ENCODE results near the gene NPDC1.

Gene NPDC1

GRCh38 chr9:137056739-137057415, 10.9 kb upstream of the NPDC1 start:
- Mint-ChIP-seq H3K9me3 (no peaks in the 10 kb centered on the region), H3K36me3 (ENCODE audit: low read depth) (no peaks in the 10 kb centered on the region), H3K27ac (no peak overlapping the region), H3K4me3 (no peak overlapping the region), H3K27me3 (ENCODE audit: low read depth) (peaks cover 13% of the 10 kb centered on the region), H3K4me1 (ENCODE audit: low read depth) (no peaks in the 10 kb centered on the region)
- no peak for DNase-seq (ENCODE audit: low spot score)

GRCh38 chr9:137055385-137056364, 9.7 kb upstream of the NPDC1 start:
- no peak for DNase-seq (ENCODE audit: low spot score)
- no peaks in the 10 kb centered on the region for H3K9me3 Mint-ChIP-seq
- no peaks in the 10 kb centered on the region for H3K36me3 Mint-ChIP-seq (ENCODE audit: low read depth)
- H3K27me3 Mint-ChIP-seq (ENCODE audit: low read depth), result peaks cover 12% of the 10 kb centered on the region
- H3K4me1 Mint-ChIP-seq (ENCODE audit: low read depth), result no peaks in the 10 kb centered on the region
- no peak overlapping the region for H3K27ac Mint-ChIP-seq
- H3K4me3 Mint-ChIP-seq, result no peak overlapping the region

GRCh38 chr9:137054932-137055384, 9.0 kb upstream of the NPDC1 start:
- Mint-ChIP-seq H3K36me3 (ENCODE audit: low read depth) (no peaks in the 10 kb centered on the region), H3K27me3 (ENCODE audit: low read depth) (peaks cover 16% of the 10 kb centered on the region), H3K27ac (no peak overlapping the region), H3K9me3 (no peaks in the 10 kb centered on the region), H3K4me1 (ENCODE audit: low read depth) (no peaks in the 10 kb centered on the region), H3K4me3 (no peak overlapping the region)
- DNase-seq (ENCODE audit: low spot score), result no peak

GRCh38 chr9:137053944-137054931, 8.3 kb upstream of the NPDC1 start, which contains the start of gene ENTPD2:
TSS of gene ENTPD2 (minus strand) at chr9:137054061. CDS start at chr9:137053997, 64 bp downstream.
- Mint-ChIP-seq H3K9me3 (no peaks in the 10 kb centered on the region), H3K4me1 (ENCODE audit: low read depth) (no peaks in the 10 kb centered on the region), H3K27ac (no peak within 1 kb of the TSS), H3K36me3 (ENCODE audit: low read depth) (no peaks in the 10 kb centered on the region), H3K4me3 (no peak within 1 kb of the TSS), H3K27me3 (ENCODE audit: low read depth) (peaks cover 23% of the 10 kb centered on the region)
- peak; percentile 48 for DNase-seq (ENCODE audit: low spot score)

- no peak overlapping the region for H3K27ac Mint-ChIP-seq
- no peak for DNase-seq (ENCODE audit: low spot score)
- no peaks in the 10 kb centered on the region for H3K36me3 Mint-ChIP-seq (ENCODE audit: low read depth)
- H3K4me3 Mint-ChIP-seq, result no peak overlapping the region
- H3K4me1 Mint-ChIP-seq (ENCODE audit: low read depth), result no peaks in the 10 kb centered on the region
- H3K27me3 Mint-ChIP-seq (ENCODE audit: low read depth), result peaks cover 23% of the 10 kb centered on the region
- no peaks in the 10 kb centered on the region for H3K9me3 Mint-ChIP-seq
Measured at GRCh38 chr9:137052998-137053943, 7.3 kb upstream of the NPDC1 start.

- Mint-ChIP-seq H3K27me3 (ENCODE audit: low read depth) (peaks cover 32% of the 10 kb centered on the region), H3K27ac (no peak overlapping the region), H3K9me3 (no peaks in the 10 kb centered on the region), H3K4me1 (ENCODE audit: low read depth) (no peaks in the 10 kb centered on the region), H3K36me3 (ENCODE audit: low read depth) (no peaks in the 10 kb centered on the region), H3K4me3 (no peak overlapping the region)
- no peak for DNase-seq (ENCODE audit: low spot score)
Measured at GRCh38 chr9:137052293-137052692, 6.3 kb upstream of the NPDC1 start.

GRCh38 chr9:137051145-137051724, 5.3 kb upstream of the NPDC1 start:
- DNase-seq (ENCODE audit: low spot score), result no peak
- no peak overlapping the region for H3K4me3 Mint-ChIP-seq
- H3K4me1 Mint-ChIP-seq (ENCODE audit: low read depth), result no peaks in the 10 kb centered on the region
- H3K36me3 Mint-ChIP-seq (ENCODE audit: low read depth), result no peaks in the 10 kb centered on the region
- H3K27me3 Mint-ChIP-seq (ENCODE audit: low read depth), result peaks cover 40% of the 10 kb centered on the region
- H3K9me3 Mint-ChIP-seq, result no peaks in the 10 kb centered on the region
- H3K27ac Mint-ChIP-seq, result no peak overlapping the region

- no peak overlapping the region for H3K4me3 Mint-ChIP-seq
- H3K27ac Mint-ChIP-seq, result no peak overlapping the region
- DNase-seq (ENCODE audit: low spot score), result no peak
- peaks cover 40% of the 10 kb centered on the region for H3K27me3 Mint-ChIP-seq (ENCODE audit: low read depth)
- H3K9me3 Mint-ChIP-seq, result no peaks in the 10 kb centered on the region
- H3K36me3 Mint-ChIP-seq (ENCODE audit: low read depth), result no peaks in the 10 kb centered on the region
- no peaks in the 10 kb centered on the region for H3K4me1 Mint-ChIP-seq (ENCODE audit: low read depth)
Measured at GRCh38 chr9:137050570-137050969, 4.6 kb upstream of the NPDC1 start.

- Mint-ChIP-seq H3K4me1 (ENCODE audit: low read depth) (peaks cover 1% of the 10 kb centered on the region), H3K36me3 (ENCODE audit: low read depth) (no peaks in the 10 kb centered on the region), H3K27ac (no peak overlapping the region), H3K27me3 (ENCODE audit: low read depth) (peaks cover 46% of the 10 kb centered on the region), H3K9me3 (no peaks in the 10 kb centered on the region), H3K4me3 (no peak overlapping the region)
- DNase-seq (ENCODE audit: low spot score), result no peak
Measured at GRCh38 chr9:137049544-137050449, 3.8 kb upstream of the NPDC1 start.

GRCh38 chr9:137048655-137049543, 2.9 kb upstream of the NPDC1 start:
- no peaks in the 10 kb centered on the region for H3K9me3 Mint-ChIP-seq
- no peak overlapping the region for H3K4me3 Mint-ChIP-seq
- peaks cover 5% of the 10 kb centered on the region for H3K4me1 Mint-ChIP-seq (ENCODE audit: low read depth)
- no peaks in the 10 kb centered on the region for H3K36me3 Mint-ChIP-seq (ENCODE audit: low read depth)
- no peak overlapping the region for H3K27ac Mint-ChIP-seq
- no peak for DNase-seq (ENCODE audit: low spot score)
- peaks cover 55% of the 10 kb centered on the region for H3K27me3 Mint-ChIP-seq (ENCODE audit: low read depth)

All from T-helper 2 cell treated with Interferon-gamma antibody and Interleukin-4, amounts not matched to agents 5 μg/mL and 100 μg/mL, for 36 hours (primary cell).